Bronchial epithelial cell (primary cell): ENCODE measurements around the gene EPSTI1. TPM values are rescaled to one million over a fixed set of nuclear protein-coding genes. Genes with fewer than 3 reads are reported as not detected.
A peak's percentile ranks its signal among the peaks of the same experiment; 100 is the strongest.

Experiments used
- DNase-seq: peaks from one replicate; pipeline ENCODE4 v3.0.0-alpha.2; 2010; ENCODE audit warnings: low read depth
- FAIRE-seq: peaks from 2 replicates; lab custom pipeline; 2011; peaks lifted over from hg19 to GRCh38; lab: Jason Lieb, UNC
- H3K27me3 ChIP-seq: 2 replicates; pipeline ENCODE4 v1.5.1; 2011; ENCODE audit warnings: low read length; ENCODE audit not compliant: control insufficient read depth, insufficient read depth
- H3K36me3 ChIP-seq: 2 replicates; pipeline ENCODE4 v1.5.1; 2011; ENCODE audit warnings: low read length; ENCODE audit not compliant: control insufficient read depth, insufficient read depth
- H3K4me3 ChIP-seq: 2 replicates; pipeline ENCODE4 v1.5.1; 2011; ENCODE audit warnings: mild to moderate bottlenecking, low read depth, low read length, control low read depth
- CTCF ChIP-seq: IDR thresholded peaks from 2 replicates; pipeline ENCODE4 v1.5.1; 2011; ENCODE audit warnings: mild to moderate bottlenecking, moderate library complexity, low read length, control low read depth, inconsistent platforms; ENCODE audit not compliant: insufficient read depth, severe bottlenecking
- total RNA-seq: library from RNA; depleted of rRNA; stranded (reverse); fragments of >200 nt; gene quantifications from 2 replicates; pipeline ENCODE4 v1.2.1, GENCODE V29; 2014

EPSTI1 gene
- total RNA-seq, 1 donor from 2014 or later: 0.53 TPM

GRCh38 chr13:42875475-42876269 is 116.4 kb downstream of the EPSTI1 start:
- H3K4me3 ChIP-seq: no peak overlapping the region
- FAIRE-seq (no peak), DNase-seq (no peak)
- H3K36me3 ChIP-seq: no peaks in the 10 kb centered on the region
- no peak for TF ChIP-seq CTCF
- peaks cover 4% of the 10 kb centered on the region for H3K27me3 ChIP-seq

GRCh38 chr13:42874221-42874620 is 117.8 kb downstream of the EPSTI1 start:
- Histone ChIP-seq H3K36me3 (no peaks in the 10 kb centered on the region), H3K27me3 (peaks cover 4% of the 10 kb centered on the region), H3K4me3 (no peak overlapping the region)
- FAIRE-seq: no peak
- no peak for DNase-seq
- TF ChIP-seq CTCF: no peak

GRCh38 chr13:42873081-42873480 is 119.0 kb downstream of the EPSTI1 start:
- no peak for TF ChIP-seq CTCF
- FAIRE-seq (no peak), DNase-seq (no peak)
- peaks cover 4% of the 10 kb centered on the region for H3K27me3 ChIP-seq
- no peaks in the 10 kb centered on the region for H3K36me3 ChIP-seq
- H3K4me3 ChIP-seq: no peak overlapping the region

GRCh38 chr13:42867232-42867631 is 124.8 kb downstream of the EPSTI1 start:
- FAIRE-seq: no peak

GRCh38 chr13:42865768-42866102 is 126.3 kb downstream of the EPSTI1 start:
- FAIRE-seq: peak; percentile 36
- no peak for TF ChIP-seq CTCF
- DNase-seq: no peak

More at GRCh38 chr13:42867232-42867631, 124.8 kb downstream of the EPSTI1 start:
- DNase-seq: no peak
- Histone ChIP-seq H3K27me3 (peaks cover 3% of the 10 kb centered on the region), H3K4me3 (no peak overlapping the region), H3K36me3 (no peaks in the 10 kb centered on the region)
- no peak for TF ChIP-seq CTCF

More at GRCh38 chr13:42865768-42866102, 126.3 kb downstream of the EPSTI1 start:
- no peaks in the 10 kb centered on the region for H3K36me3 ChIP-seq
- H3K27me3 ChIP-seq: peaks cover 2% of the 10 kb centered on the region
- no peak overlapping the region for H3K4me3 ChIP-seq
